ENCODE results near the gene EVA1B. TPM values are rescaled to one million over a fixed set of nuclear protein-coding genes. Genes with fewer than 3 reads are reported as not detected.

EVA1B gene
- total and polyA plus RNA-seq, 10 of the 15 experiments (the other 5 are each of a cell fraction or from before 2014, with no cell fraction given): 0.15 to 6.4 (median 3.0) TPM; not detected in 2

- CTCF ChIA-PET: no interaction called here
- Histone ChIP-seq H3K27ac (ENCODE audit: control insufficient read depth, insufficient read depth) (no peak overlapping the region), H3K4me1 (ENCODE audit: control insufficient read depth, insufficient read depth, low read length) (peaks cover 16% of the 10 kb centered on the region), H3K36me3 (ENCODE audit: control insufficient read depth in 2 of 2, insufficient read depth in 2 of 2, low read length in 1 of 2) (peaks cover 9 to 22% of the 10 kb centered on the region in 2 experiments), H3K27me3 (replicated peaks in 1 of 2; ENCODE audit: control insufficient read depth in 2 of 2, insufficient read depth in 2 of 2, low read length in 1 of 2) (no peaks in the 10 kb centered on the region), H3K9me3 (replicated peaks; ENCODE audit: control insufficient read depth, insufficient read depth, low read length) (no peaks in the 10 kb centered on the region), H2AFZ (ENCODE audit: control insufficient read depth, low read depth, low read length) (no peak overlapping the region), H4K20me1 (ENCODE audit: control insufficient read depth, insufficient read depth) (no peaks in the 10 kb centered on the region), H3K4me3 (no peak overlapping the region), H3K79me2 (ENCODE audit: control insufficient read depth, insufficient read depth, low read length) (no peaks in the 10 kb centered on the region; the same call in none of the 2 replicates), H3K9ac (ENCODE audit: control insufficient read depth, insufficient read depth, low read length) (no peak overlapping the region), H3K4me2 (ENCODE audit: control insufficient read depth, insufficient read depth) (no peak overlapping the region)
- ATAC-seq (no peak), DNase-seq (ENCODE audit: low read depth, low spot score) (no peak), FAIRE-seq (no peak)
- SMC1A ChIA-PET (ENCODE audit: uncharacterized antibody, unreplicated experiment): interaction anchor here (0.5 to 1.3 kb wide), 2 partner anchors 12 to 313 kb away, joined by 3 to 4 read pairs; no protein-coding TSS in a partner anchor
- no peak for TF ChIP-seq CHD4 (IDR thresholded peaks at IDR 0.05)
- TF ChIP-seq CREB1 (IDR thresholded peaks at IDR 0.05; ENCODE audit: low read depth): no peak
- TF ChIP-seq PAX8 (IDR thresholded peaks at IDR 0.05): no peak
- TF ChIP-seq SUZ12 (IDR thresholded peaks at IDR 0.05; ENCODE audit: unreplicated experiment): no peak
- TF ChIP-seq RELB (IDR thresholded peaks at IDR 0.05; ENCODE audit: low read depth): no peak
- TF ChIP-seq NR2F1 (conservative IDR thresholded peaks at IDR 0.05): no peak
- RAD21 ChIA-PET (ENCODE audit: unreplicated experiment): no interaction called here
- POLR2A ChIA-PET: interaction anchor here (0.6 to 0.7 kb wide), 2 partner anchors 10 to 110 kb away, joined by 4 to 5 read pairs; no protein-coding TSS in a partner anchor
- intact Hi-C loops (cut with micrococcal nuclease; ENCODE audit: unreplicated experiment): no loop called here
- in situ Hi-C loops (cut with MboI): no loop called here
- BruUV-seq (replicated peaks): no TSS peak
- 99% methylated on average over 4 of the region's 4 CpGs for WGBS (ENCODE audit: insufficient coverage, insufficient replicate concordance, low lambda C conversion rate, missing lambda C conversion rate)
Measured at GRCh38 chr1:36355811-36356210, 32.4 kb upstream of the EVA1B start.

- DNase-seq (ENCODE audit: low read depth, low spot score) (no peak), FAIRE-seq (no peak), ATAC-seq (no peak)
- 80% methylated on average over 11 of the region's 11 CpGs for WGBS (ENCODE audit: insufficient coverage, insufficient replicate concordance, low lambda C conversion rate, missing lambda C conversion rate)
- H2AFZ ChIP-seq (ENCODE audit: control insufficient read depth, low read depth, low read length): no peak overlapping the region
- BruUV-seq (replicated peaks): no TSS peak
- ChIA-PET POLR2A (no interaction called here), RAD21 (ENCODE audit: unreplicated experiment) (no interaction called here), SMC1A (ENCODE audit: uncharacterized antibody, unreplicated experiment) (interaction anchor here (2.0 kb wide), 1 partner anchor 14 kb away, joined by 5 read pairs; no protein-coding TSS in a partner anchor), CTCF (interaction anchor here (0.5 to 1.0 kb wide), 2 partner anchors 12 kb away, joined by 3 read pairs; no protein-coding TSS in a partner anchor)
- H3K27me3 ChIP-seq (replicated peaks in 1 of 2; ENCODE audit: control insufficient read depth in 2 of 2, insufficient read depth in 2 of 2, low read length in 1 of 2): no peaks in the 10 kb centered on the region
- peaks cover 11 to 22% of the 10 kb centered on the region in 2 experiments for H3K36me3 ChIP-seq (ENCODE audit: control insufficient read depth in 2 of 2, insufficient read depth in 2 of 2, low read length in 1 of 2)
- H3K4me2 ChIP-seq (ENCODE audit: control insufficient read depth, insufficient read depth): no peak overlapping the region
- H3K79me2 ChIP-seq (ENCODE audit: control insufficient read depth, insufficient read depth, low read length): no peaks in the 10 kb centered on the region; the same call in 1 of the 2 replicates
- TF ChIP-seq POLR2A (IDR thresholded peaks at IDR 0.05; ENCODE audit: low read depth, low read length) (no peak), RELA (IDR thresholded peaks at IDR 0.05; ENCODE audit: borderline replicate concordance, partially characterized antibody) (no peak), NR2C2 (IDR thresholded peaks at IDR 0.05; ENCODE audit: borderline replicate concordance, control insufficient read depth, insufficient read length, low read depth) (no peak), SREBF1 (IDR thresholded peaks at IDR 0.05; ENCODE audit: low read length) (no peak), BMI1 (IDR thresholded peaks at IDR 0.05; ENCODE audit: borderline replicate concordance) (no peak)
- H3K4me1 ChIP-seq (ENCODE audit: control insufficient read depth, insufficient read depth, low read length): peaks cover 25% of the 10 kb centered on the region
- no peak overlapping the region for H3K27ac ChIP-seq (ENCODE audit: control insufficient read depth, insufficient read depth)
- H3K9me3 ChIP-seq (replicated peaks; ENCODE audit: control insufficient read depth, insufficient read depth, low read length): no peaks in the 10 kb centered on the region
- intact Hi-C loops (cut with micrococcal nuclease; ENCODE audit: unreplicated experiment) (no loop called here), in situ Hi-C loops (cut with MboI) (no loop called here)
- no peak overlapping the region for H3K9ac ChIP-seq (ENCODE audit: control insufficient read depth, insufficient read depth, low read length)
- no peaks in the 10 kb centered on the region for H4K20me1 ChIP-seq (ENCODE audit: control insufficient read depth, insufficient read depth)
- no peak overlapping the region for H3K4me3 ChIP-seq
Measured at GRCh38 chr1:36354486-36354885, 31.0 kb upstream of the EVA1B start.

Measured in GM12878 (cell line).